K562 (cell line): ENCODE results near the gene NFS1. TPM values are rescaled to one million over a fixed set of nuclear protein-coding genes. Genes with fewer than 3 reads are reported as not detected.

ENCODE experiments used
- ATAC-seq: fragments of 200-7000 bp; cut with Tn5 transposase; 3 replicates; pipeline ENCODE4 v1.9.1; 2020; ENCODE audit warnings: moderate library complexity
- BruUV-seq: library from RNA; stranded (reverse); fragments of 400-500 nt; replicated peaks from 2 replicates; lab custom pipeline; 2021; lab: Mats Ljungman, UMichigan
- CTCF ChIA-PET: fragments of 300-600 bp; formaldehyde crosslinking; extraction: SDS; loops from one replicate; lab custom pipeline; 2021; ENCODE audit warnings: low intra/inter-chr PET ratio; lab: Yijun Ruan, JAX
- POLR2A ChIA-PET: fragments of 300-600, 350-650 bp; sonication (Branson Sonifier 250); formaldehyde crosslinking; extraction: SDS; loops from one replicate; lab custom pipeline; 2021; ENCODE audit warnings: antibody characterized with exemption, inconsistent platforms; lab: Yijun Ruan, JAX
- DNase-seq, 4 experiments: peaks; one replicate each; pipeline versions ENCODE4 v3.0.0 to v3.0.0-alpha.2; 2011 to 2018; ENCODE audit warnings: low spot score in 3 of 4, mixed read lengths in 3 of 4; ENCODE audit errors: extremely low read depth in 1 of 4
- FAIRE-seq: peaks from 2 replicates; lab custom pipeline; 2011; peaks lifted over from hg19 to GRCh38; lab: Jason Lieb, UNC
- H2AFZ ChIP-seq: 2 replicates; pipeline ENCODE4 v1.6.0; 2011; ENCODE audit warnings: low read depth, low read length, control low read depth, inconsistent platforms
- H3K27ac ChIP-seq: fragments of 200-600 bp; 3 replicates; pipeline ENCODE4 v1.8.0; 2011; ENCODE audit warnings: low read depth, mild to moderate bottlenecking, control low read depth, inconsistent platforms, low read length, moderate library complexity, mixed read lengths; ENCODE audit errors: extremely low read depth
- H3K27me3 ChIP-seq, 2 experiments: fragments of 300-600 bp in 1 of 2; 2 replicates in 1 of 2; 3 replicates in 1 of 2; pipeline versions ENCODE4 v1.6.0 to v1.8.0; 2011; ENCODE audit warnings: inconsistent platforms in 2 of 2, low read length in 2 of 2, mild to moderate bottlenecking in 1 of 2, mixed read lengths in 1 of 2, moderate library complexity in 1 of 2; ENCODE audit not compliant: control insufficient read depth in 2 of 2, insufficient read depth in 2 of 2
- H3K36me3 ChIP-seq: fragments of 300-600 bp; 3 replicates; pipeline ENCODE4 v1.8.0; 2011; ENCODE audit warnings: mild to moderate bottlenecking, low read length, inconsistent platforms; ENCODE audit not compliant: control insufficient read depth, insufficient read depth
- H3K4me1 ChIP-seq, 2 experiments: fragments of 200-600 bp in 1 of 2; replicated peaks in 1 of 2; 2 replicates in 1 of 2; 3 replicates in 1 of 2; pipeline versions ENCODE4 v1.5.1 to v1.8.0; 2011; ENCODE audit warnings: inconsistent platforms in 2 of 2, low read length in 2 of 2, mild to moderate bottlenecking in 1 of 2, mixed read lengths in 1 of 2, moderate library complexity in 1 of 2; ENCODE audit not compliant: control insufficient read depth in 2 of 2, insufficient read depth in 2 of 2
- H3K4me2 ChIP-seq: 2 replicates; pipeline ENCODE4 v1.6.1; 2011; ENCODE audit warnings: low read length, control low read depth, inconsistent platforms, mixed read lengths; ENCODE audit not compliant: insufficient read depth
- H3K4me3 ChIP-seq: fragments of 200-600 bp; sonication (generic), shearing (Covaris generic); 2 replicates; pipeline ENCODE4 v1.5.1; 2016; ENCODE audit warnings: control low read depth, inconsistent platforms
- H3K79me2 ChIP-seq: fragments of 200-600 bp; 3 replicates; pipeline ENCODE4 v1.8.0; 2011; ENCODE audit warnings: low read length, inconsistent platforms; ENCODE audit not compliant: control insufficient read depth, insufficient read depth
- H3K9ac ChIP-seq, 2 experiments: 2 replicates each; pipeline versions ENCODE4 v1.6.0 to v1.6.1; 2011; ENCODE audit warnings: low read depth in 2 of 2, low read length in 2 of 2, control low read depth in 1 of 2, inconsistent platforms in 1 of 2, mild to moderate bottlenecking in 1 of 2, mixed read lengths in 1 of 2; ENCODE audit not compliant: insufficient read depth in 1 of 2
- H3K9me1 ChIP-seq: one replicate; pipeline ENCODE4 v1.6.0; 2011; ENCODE audit warnings: inconsistent platforms, mild to moderate bottlenecking, low read length, moderate library complexity; ENCODE audit not compliant: control insufficient read depth, insufficient read depth
- H3K9me3 ChIP-seq: replicated peaks from 2 replicates; pipeline ENCODE4 v1.5.1; 2011; ENCODE audit warnings: low read depth, low read length, inconsistent platforms; ENCODE audit not compliant: control insufficient read depth, insufficient read depth
- H4K20me1 ChIP-seq: replicated peaks from 2 replicates; pipeline ENCODE4 v1.6.1; 2011; ENCODE audit warnings: low read length, inconsistent platforms, mixed read lengths; ENCODE audit not compliant: control insufficient read depth, insufficient read depth
- FOXJ2 ChIP-seq: fragments of 200-800 bp; sonication (Bioruptor generic); IDR thresholded peaks from 2 replicates; pipeline ENCODE4 v1.6.1; 2016; ENCODE audit warnings: missing genetic modification characterization, missing compliant biosample characterization
- KHSRP ChIP-seq: fragments of 450-650 bp; IDR thresholded peaks from 2 replicates; pipeline ENCODE4 v1.6.1; 2017
- POLR2AphosphoS5 ChIP-seq: IDR thresholded peaks from 2 replicates; pipeline ENCODE4 v1.6.1; 2011; ENCODE audit warnings: mild to moderate bottlenecking, low read depth, low read length, moderate library complexity; ENCODE audit not compliant: control insufficient read depth, insufficient read depth
- POLR2B ChIP-seq: fragments of 450-650 bp; IDR thresholded peaks from 2 replicates; pipeline ENCODE4 v1.6.1; 2018; ENCODE audit warnings: low read depth; ENCODE audit not compliant: partially characterized antibody
- RBFOX2 ChIP-seq: fragments of 200-400 bp; formaldehyde crosslinking; IDR thresholded peaks from 2 replicates; pipeline ENCODE4 v1.6.1; 2017; ENCODE audit warnings: low read depth, mild to moderate bottlenecking, low read length, moderate library complexity
- RBM14 ChIP-seq: fragments of 200-400 bp; formaldehyde crosslinking; IDR thresholded peaks from 2 replicates; pipeline ENCODE4 v1.6.1; 2018; ENCODE audit warnings: low read depth, mild to moderate bottlenecking, low read length, moderate library complexity, borderline replicate concordance; ENCODE audit not compliant: insufficient read depth
- RHOXF2B ChIP-seq: fragments of 250-450 bp; sonication (Bioruptor Pico); conservative IDR thresholded peaks from 2 replicates; pipeline ENCODE4 v1.5.1; 2021
- SMARCE1 ChIP-seq: fragments of 450-650 bp; IDR thresholded peaks from 2 replicates; pipeline ENCODE4 v1.7.1; 2016; ENCODE audit warnings: mild to moderate bottlenecking
- WGBS: fragments of 100-300 bp; shearing (Covaris generic); methylation state at CpG from one replicate; pipeline ENCODE4 v1.1.6; 2016; ENCODE audit warnings: low coverage, mixed read lengths; ENCODE audit not compliant: insufficient coverage; ENCODE audit errors: missing lambda C conversion rate; 5-methylcytosine and 5-hydroxymethylcytosine counted together
- in situ Hi-C: fragments of 300-500 bp; cut with MboI; formaldehyde crosslinking; loops from 4 replicates; pipeline ENCODE4 v1.15.0; 2018; ENCODE audit warnings: inconsistent platforms, mixed read lengths
- intact Hi-C: fragments of 100-400 bp; cut with micrococcal nuclease; formaldehyde crosslinking; loops from 2 replicates; pipeline ENCODE4 v1.14.2; 2022
- polyA plus RNA-seq, 8 experiments: library from polyadenylated mRNA; depleted of rRNA in 4 of 8; stranded (reverse) in 5 of 8; unstranded in 3 of 8; fragments of >200 nt; fragmentation: Nextera tagmentation in 2 of 8; fragmentation: Illumina TruSeq in 1 of 8; extraction: Ambion mirVana in 2 of 8; extraction: Trizol in 1 of 8; gene quantifications; 2 replicates each; pipeline versions ENCODE4 v1.2.1 to v1.2.3, GENCODE V29; 2011 to 2014; ENCODE audit warnings: inconsistent platforms in 1 of 8, missing spikeins in 1 of 8
- total RNA-seq, 7 experiments: library from RNA; depleted of rRNA in 6 of 7; stranded (reverse); fragments of >200 nt in 6 of 7; fragmentation: Illumina TruSeq in 2 of 7; extraction: Trizol in 2 of 7; gene quantifications; 2 replicates each; pipeline versions ENCODE4 v1.2.1 to v1.2.3, GENCODE V29; 2011 to 2021; ENCODE audit warnings: low replicate concordance in 1 of 7
- TF ChIP-seq, protein P1 (sequence below): fragments of 250-450 bp; sonication (Bioruptor Pico); IDR thresholded peaks from 2 replicates; pipeline ENCODE4 v1.8.0; 2021; ENCODE audit warnings: moderate library complexity, mild to moderate bottlenecking, inconsistent platforms

NFS1 gene
- total and polyA plus RNA-seq, 9 of the 15 experiments (the other 6 are each of a cell fraction or from before 2014, with no cell fraction given): 11.5 to 84.8 (median 47.1) TPM

DNA sequence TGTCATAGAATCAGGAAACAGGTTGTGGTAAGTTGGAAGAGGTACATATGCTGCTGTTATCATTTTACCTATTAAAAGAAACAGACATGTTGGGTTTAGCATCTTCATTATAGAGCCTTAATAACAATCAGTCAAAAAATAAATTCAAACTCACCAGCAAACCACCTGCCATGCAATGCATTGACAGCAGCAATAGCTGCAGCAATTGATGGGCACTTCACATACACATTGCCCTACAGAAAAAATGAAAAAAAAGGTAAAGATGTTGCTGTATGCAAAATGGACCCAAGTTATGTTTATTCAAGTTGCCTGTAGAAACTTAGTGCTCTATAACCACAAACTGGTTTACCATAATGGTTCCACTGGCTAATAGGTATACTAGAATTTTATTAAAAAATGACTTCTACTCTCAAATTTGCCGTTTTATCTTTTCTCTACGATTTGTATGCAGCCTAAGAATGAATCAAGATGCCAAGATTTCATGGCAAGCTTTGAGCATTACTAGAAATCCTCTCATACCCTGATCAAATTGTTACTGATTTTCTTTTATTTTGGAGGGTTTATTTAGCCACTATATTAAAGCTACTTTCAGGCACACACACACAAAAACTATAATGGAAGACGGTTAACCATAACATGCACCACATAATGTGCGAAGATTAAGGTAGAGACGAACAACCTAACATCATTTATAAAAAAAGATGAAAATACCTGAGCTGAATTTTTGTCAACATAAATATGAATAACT lies 5.5 kb upstream of the NFS1 start:
- CTCF ChIA-PET: no interaction called here
- in situ Hi-C loops (no loop called here), intact Hi-C loops (no loop called here)

More for the DNA sequence above, 5.5 kb upstream of the NFS1 start:
- WGBS: 91% methylated on average over 5 of the region's 5 CpGs
- Histone ChIP-seq H3K9me1 (no peaks in the 10 kb centered on the region), H3K27ac (no peak overlapping the region), H3K27me3 (no peaks in the 10 kb centered on the region), H3K36me3 (peaks cover 91% of the 10 kb centered on the region), H3K79me2 (peaks cover 30% of the 10 kb centered on the region), H2AFZ (no peak overlapping the region), H3K9ac (no peak overlapping the region), H3K4me3 (no peak overlapping the region), H3K4me2 (no peak overlapping the region), H3K4me1 (peaks cover 0 to under 1% of the 10 kb centered on the region in 2 experiments; a peak in 3 of 5 replicates), H3K9me3 (no peaks in the 10 kb centered on the region), H4K20me1 (no peaks in the 10 kb centered on the region; the same call in 1 of the 2 replicates)
- 0 out of 2 replicates have a peak, but pooled peaks have one; percentile 18 for TF ChIP-seq RBFOX2
- TF ChIP-seq FOXJ2 (tag): no peak
- TF ChIP-seq RHOXF2B (CRISPR knock-in tag): no peak
- TF ChIP-seq, protein P1, sequence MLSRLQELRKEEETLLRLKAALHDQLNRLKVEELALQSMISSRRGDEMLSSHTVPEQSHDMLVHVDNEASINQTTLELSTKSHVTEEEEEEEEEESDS (CRISPR knock-in tag): no peak
- no peak for TF ChIP-seq RBM14
- TF ChIP-seq KHSRP: 0 out of 2 replicates have a peak, but pooled peaks have one; percentile 10
- TF ChIP-seq SMARCE1: no peak
- TF ChIP-seq POLR2AphosphoS5: peak; percentile 7; the same call in 1 of the 2 replicates
- TF ChIP-seq POLR2B: peak; percentile 29
- TSS peak; percentile 4 for BruUV-seq
- POLR2A ChIA-PET: interaction anchor here (0.6 to 12.6 kb wide), 7 partner anchors 9 to 273 kb away, joined by 3 to 102 read pairs (median 4); partner anchors contain the start of gene PHF20
- peak; percentile 69 for FAIRE-seq
- no peak for DNase-seq
- no peak for ATAC-seq
